Effector memory CD8-positive, alpha-beta T cell (primary cell): ENCODE results near the gene POU5F1.

Experiments
- ATAC-seq: fragments of 150-1000 bp; cut with Tn5 transposase; replicated peaks from 2 replicates; pipeline ENCODE4 v1.10.0; 2021; ENCODE audit warnings: mild to moderate bottlenecking, moderate library complexity
- DNase-seq, 3 experiments: peaks; one replicate each; pipeline ENCODE4 v3.0.0; 2021
- H3K27ac Mint-ChIP-seq, 2 donors: one replicate each; pipeline ENCODE4 v1.8.0; 2022; ENCODE audit warnings: mild to moderate bottlenecking in 2 of 2, mixed read lengths in 2 of 2, moderate library complexity in 2 of 2
- H3K27me3 Mint-ChIP-seq, 2 donors: one replicate each; pipeline ENCODE4 v1.8.0; 2022; ENCODE audit warnings: mixed read lengths in 2 of 2
- H3K36me3 Mint-ChIP-seq: one replicate; pipeline ENCODE4 v1.8.0; 2022; ENCODE audit warnings: mild to moderate bottlenecking, moderate library complexity, mixed read lengths; ENCODE audit not compliant: insufficient read depth
- H3K4me1 Mint-ChIP-seq, 2 donors: one replicate each; pipeline ENCODE4 v1.8.0; 2022; ENCODE audit warnings: low read depth in 2 of 2, mixed read lengths in 2 of 2
- H3K4me3 Mint-ChIP-seq, 2 donors: one replicate each; pipeline ENCODE4 v1.8.0; 2022; ENCODE audit warnings: mild to moderate bottlenecking in 2 of 2, mixed read lengths in 2 of 2, moderate library complexity in 2 of 2
- H3K9me3 Mint-ChIP-seq, 2 donors: one replicate each; pipeline ENCODE4 v1.8.0; 2022; ENCODE audit warnings: mixed read lengths in 2 of 2

Gene POU5F1

DNA sequence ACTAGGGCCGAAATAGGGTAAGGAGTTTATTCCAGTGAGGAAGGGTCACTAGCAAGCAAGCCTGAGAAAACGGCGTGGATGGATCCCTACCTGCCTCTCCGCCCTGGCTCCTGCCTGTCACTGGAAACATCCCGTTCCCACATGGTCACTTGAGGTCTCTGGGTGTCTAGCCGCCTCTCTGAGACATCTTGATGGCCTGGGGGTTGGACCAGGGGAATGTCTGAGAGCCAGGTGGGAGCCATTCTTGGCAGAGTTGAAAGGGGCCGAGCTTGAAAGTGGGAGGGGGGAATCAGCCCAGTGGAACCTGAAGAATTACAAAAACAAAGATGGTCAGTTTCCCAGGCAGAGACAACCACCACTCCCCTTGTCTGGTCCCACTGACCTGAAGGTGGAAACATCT lies 13.8 kb downstream of the POU5F1 start:
- H3K36me3 Mint-ChIP-seq = peaks cover 13% of the 10 kb centered on the region
- H3K27me3 Mint-ChIP-seq = no peaks in the 10 kb centered on the region
- H3K4me3 Mint-ChIP-seq = peak overlapping the region in 1 of 2 donors; percentile 84
- ATAC-seq (no peak), DNase-seq (no peak)
- no peak overlapping the region for H3K27ac Mint-ChIP-seq
- peaks cover 15 to 27% of the 10 kb centered on the region in 2 donors for H3K4me1 Mint-ChIP-seq
- no peaks in the 10 kb centered on the region for H3K9me3 Mint-ChIP-seq

DNA sequence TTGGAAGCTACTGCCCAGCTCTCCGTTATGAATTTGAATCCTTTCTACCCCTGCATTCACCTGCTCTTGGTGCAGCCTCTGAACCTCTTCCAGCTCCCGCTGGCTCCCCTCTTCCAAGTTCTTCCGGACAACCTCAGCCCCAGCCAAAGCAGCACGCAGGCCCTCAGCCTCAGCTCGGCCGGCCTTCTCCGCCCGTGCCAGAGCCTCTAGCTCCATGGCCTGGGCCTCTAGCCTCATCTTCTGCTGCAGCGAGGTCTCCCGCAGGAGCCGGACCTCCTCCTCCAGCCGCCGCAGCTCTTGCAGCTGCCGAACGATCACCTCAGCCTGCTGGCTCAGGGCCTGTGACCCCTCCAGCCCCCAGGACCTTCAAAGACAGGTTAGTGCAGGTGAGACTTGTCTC lies 16.0 kb downstream of the POU5F1 start:
- peaks cover 13 to 20% of the 10 kb centered on the region in 2 donors for H3K4me1 Mint-ChIP-seq

DNA sequence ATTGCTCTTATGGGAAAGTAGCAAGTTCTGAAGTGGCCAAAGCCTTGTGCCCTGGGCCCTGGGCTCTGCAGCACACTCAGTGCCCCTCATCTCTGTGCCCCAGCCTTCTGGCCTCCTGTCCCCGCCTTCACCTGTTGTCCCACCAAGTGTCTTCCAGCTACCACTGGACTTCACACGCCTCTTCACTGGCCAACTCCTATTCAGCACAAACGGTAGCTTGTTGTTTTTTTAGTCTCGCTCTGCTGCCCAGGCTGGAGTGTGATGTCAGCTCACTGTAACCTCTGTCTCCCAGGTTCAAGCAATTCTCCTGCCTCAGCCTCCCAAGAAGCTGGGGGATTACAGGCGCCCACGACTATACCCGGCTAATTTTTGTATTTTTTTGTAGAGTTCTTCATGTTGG lies 17.7 kb downstream of the POU5F1 start:
- Mint-ChIP-seq H3K27ac (no peak overlapping the region), H3K4me1 (peaks cover 4 to 8% of the 10 kb centered on the region in 2 donors), H3K4me3 (no peak overlapping the region), H3K27me3 (no peaks in the 10 kb centered on the region), H3K9me3 (no peaks in the 10 kb centered on the region), H3K36me3 (peaks cover 7% of the 10 kb centered on the region)
- ATAC-seq (no peak), DNase-seq (no peak)

More for the DNA sequence above, 16.0 kb downstream of the POU5F1 start:
- peaks cover 16% of the 10 kb centered on the region for H3K36me3 Mint-ChIP-seq
- H3K4me3 Mint-ChIP-seq = no peak overlapping the region
- no peaks in the 10 kb centered on the region for H3K27me3 Mint-ChIP-seq
- no peak overlapping the region for H3K27ac Mint-ChIP-seq
- H3K9me3 Mint-ChIP-seq = no peaks in the 10 kb centered on the region
- ATAC-seq (no peak), DNase-seq (no peak)

DNA sequence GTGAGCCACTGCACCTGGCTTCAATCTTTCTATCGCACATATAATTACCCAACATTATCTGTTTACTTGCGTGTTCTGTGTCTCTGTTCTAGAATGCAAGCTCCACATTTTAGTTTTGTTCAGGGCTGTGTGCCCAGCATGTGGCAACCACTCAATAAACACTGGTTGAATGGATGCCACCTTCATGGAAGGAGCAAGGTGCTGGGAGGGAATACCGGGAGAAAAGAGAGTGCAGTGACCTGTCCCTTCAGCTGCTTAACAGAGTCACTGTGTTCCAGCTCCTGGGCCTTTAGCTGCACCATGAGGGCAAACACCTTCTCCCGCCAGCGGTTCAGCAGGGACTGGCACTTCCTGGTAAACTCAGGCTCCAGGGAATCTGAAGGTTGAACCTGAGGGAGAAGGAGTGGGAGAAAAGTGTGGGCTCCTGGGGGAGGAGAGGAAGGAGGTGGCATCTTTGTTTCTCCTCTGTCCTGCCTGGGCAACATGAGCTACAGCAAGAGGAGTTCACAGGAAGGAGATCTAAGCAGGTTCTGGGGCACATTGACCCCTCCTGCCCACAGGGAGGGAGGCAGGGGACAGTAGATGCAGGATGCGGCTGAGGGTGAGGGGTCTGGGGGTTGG lies 20.5 kb downstream of the POU5F1 start:
- Mint-ChIP-seq H3K27ac (no peak overlapping the region), H3K4me1 (no peaks in the 10 kb centered on the region), H3K36me3 (peaks cover 7% of the 10 kb centered on the region), H3K4me3 (no peak overlapping the region), H3K27me3 (no peaks in the 10 kb centered on the region), H3K9me3 (no peaks in the 10 kb centered on the region)
- DNase-seq (no peak), ATAC-seq (no peak)

- ATAC-seq = no peak
- Mint-ChIP-seq H3K27ac (no peak overlapping the region), H3K4me1 (no peaks in the 10 kb centered on the region), H3K27me3 (no peaks in the 10 kb centered on the region), H3K36me3 (peaks cover 6% of the 10 kb centered on the region), H3K4me3 (no peak overlapping the region), H3K9me3 (no peaks in the 10 kb centered on the region)
- DNase-seq = no peak
Measured at GRCh38 chr6:31145386-31145785, 25.1 kb downstream of the POU5F1 start.

GRCh38 chr6:31144970-31145340 lies 25.5 kb downstream of the POU5F1 start:
- Mint-ChIP-seq H3K27ac (no peak overlapping the region), H3K27me3 (no peaks in the 10 kb centered on the region)
- no peak for ATAC-seq

GRCh38 chr6:31144296-31144969 lies 26.0 kb downstream of the POU5F1 start:
- no peak overlapping the region for H3K4me3 Mint-ChIP-seq
- no peaks in the 10 kb centered on the region for H3K4me1 Mint-ChIP-seq
- no peak for ATAC-seq
- H3K9me3 Mint-ChIP-seq = no peaks in the 10 kb centered on the region
- no peaks in the 10 kb centered on the region for H3K27me3 Mint-ChIP-seq
- H3K36me3 Mint-ChIP-seq = peaks cover 2% of the 10 kb centered on the region
- no peak for DNase-seq
- no peak overlapping the region for H3K27ac Mint-ChIP-seq

More at GRCh38 chr6:31144970-31145340, 25.5 kb downstream of the POU5F1 start:
- DNase-seq = no peak
- no peaks in the 10 kb centered on the region for H3K9me3 Mint-ChIP-seq
- H3K4me3 Mint-ChIP-seq = no peak overlapping the region
- peaks cover 4% of the 10 kb centered on the region for H3K36me3 Mint-ChIP-seq
- H3K4me1 Mint-ChIP-seq = no peaks in the 10 kb centered on the region

GRCh38 chr6:31143148-31143547 lies 27.3 kb downstream of the POU5F1 start:
- no peaks in the 10 kb centered on the region for H3K9me3 Mint-ChIP-seq
- peaks cover 2% of the 10 kb centered on the region for H3K36me3 Mint-ChIP-seq
- peak overlapping the region; percentile 32 to 54 for H3K27ac Mint-ChIP-seq

DNA sequence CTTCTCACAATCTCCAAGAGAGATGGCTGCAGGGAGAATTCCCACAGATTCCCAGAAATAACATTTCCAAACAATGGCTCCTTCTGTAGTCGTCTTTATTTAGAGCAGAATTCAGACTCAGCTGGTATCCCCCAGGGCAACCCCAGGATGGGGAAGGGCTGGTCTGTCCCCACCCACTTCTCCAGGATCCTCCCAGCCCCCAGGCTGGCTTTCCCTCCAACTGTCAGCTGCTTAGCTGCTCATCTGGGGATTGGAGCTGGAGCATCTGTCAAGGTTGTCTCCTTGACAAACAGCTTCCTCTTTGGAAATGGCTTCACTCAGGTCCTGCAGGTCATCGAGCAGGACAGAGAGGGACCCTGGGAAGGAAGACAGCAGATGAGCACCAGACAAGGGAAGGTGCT lies 28.1 kb downstream of the POU5F1 start:
- no peak for ATAC-seq
- Mint-ChIP-seq H3K4me3 (no peak overlapping the region), H3K4me1 (peaks cover 4 to 6% of the 10 kb centered on the region in 2 donors), H3K27me3 (peaks cover 0 to 6% of the 10 kb centered on the region in 2 donors), H3K36me3 (peaks cover 2% of the 10 kb centered on the region), H3K9me3 (no peaks in the 10 kb centered on the region), H3K27ac (no peak overlapping the region)
- no peak for DNase-seq

More at GRCh38 chr6:31143148-31143547, 27.3 kb downstream of the POU5F1 start:
- H3K4me1 Mint-ChIP-seq = no peaks in the 10 kb centered on the region
- H3K27me3 Mint-ChIP-seq = no peaks in the 10 kb centered on the region
- no peak overlapping the region for H3K4me3 Mint-ChIP-seq
- DNase-seq = no peak
- ATAC-seq = no peak

DNA sequence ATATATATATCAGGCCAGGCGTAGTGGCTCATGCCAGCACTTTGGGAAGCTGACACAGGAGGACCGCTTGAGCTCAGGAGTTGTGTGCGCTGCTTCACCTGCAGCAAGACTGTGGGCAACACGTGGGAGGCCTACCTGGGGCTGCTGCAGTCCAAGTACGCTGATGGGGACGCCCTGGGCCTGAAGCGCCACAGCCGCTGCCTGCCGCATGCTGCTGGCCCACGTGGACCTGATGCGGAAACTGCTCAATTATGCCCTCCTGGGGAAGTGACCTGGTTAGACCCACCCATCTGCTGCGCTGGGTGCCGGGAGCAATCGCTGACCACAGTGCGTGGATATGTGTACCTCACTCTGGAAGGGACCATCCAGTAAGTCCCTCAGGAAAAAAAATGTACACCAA lies 29.8 kb downstream of the POU5F1 start:
- Mint-ChIP-seq H3K4me1 (peaks cover 4 to 7% of the 10 kb centered on the region in 2 donors), H3K9me3 (no peaks in the 10 kb centered on the region), H3K27ac (no peak overlapping the region), H3K4me3 (no peak overlapping the region), H3K36me3 (peaks cover 2% of the 10 kb centered on the region), H3K27me3 (peaks cover 0 to 9% of the 10 kb centered on the region in 2 donors)
- DNase-seq = no peak
- ATAC-seq = no peak

DNA sequence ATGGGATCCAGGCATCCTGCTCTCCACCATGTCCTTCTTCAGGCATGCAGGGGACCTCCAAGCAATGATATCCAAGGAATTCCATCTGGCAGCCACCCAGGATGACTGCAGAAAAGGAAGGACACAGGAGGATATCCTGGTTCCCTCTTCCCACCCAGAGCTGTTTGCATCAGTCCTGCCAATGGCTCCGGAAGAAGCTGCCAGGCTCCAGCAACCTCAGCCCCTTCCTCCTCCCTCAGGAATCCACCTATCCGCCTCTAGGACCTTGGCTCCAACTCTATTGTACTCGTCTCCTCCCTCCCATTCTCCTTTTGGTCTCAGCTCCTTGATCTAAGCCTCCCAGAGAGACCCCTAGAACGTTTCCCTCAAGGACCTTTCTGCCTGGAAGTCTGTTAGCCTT lies 30.9 kb downstream of the POU5F1 start:
- peaks cover 0 to 9% of the 10 kb centered on the region in 2 donors for H3K27me3 Mint-ChIP-seq
- no peaks in the 10 kb centered on the region for H3K36me3 Mint-ChIP-seq
- no peak overlapping the region for H3K4me3 Mint-ChIP-seq
- H3K4me1 Mint-ChIP-seq = peaks cover 4 to 7% of the 10 kb centered on the region in 2 donors
- DNase-seq = no peak
- H3K9me3 Mint-ChIP-seq = no peaks in the 10 kb centered on the region
- ATAC-seq = no peak
- no peak overlapping the region for H3K27ac Mint-ChIP-seq

- H3K27ac Mint-ChIP-seq = no peak within 1 kb of the TSS
- H3K4me3 Mint-ChIP-seq = peak within 1 kb of the TSS; percentile 56 to 76
Measured at GRCh38 chr6:31138982-31139381, 31.5 kb downstream of the POU5F1 start, which contains the start of gene PSORS1C2. PSORS1C2 (minus strand) TSS chr6:31139066; CDS start chr6:31139026, 40 bp downstream.

GRCh38 chr6:31135710-31136109 lies 34.8 kb downstream of the POU5F1 start:
- Mint-ChIP-seq H3K27me3 (peaks cover 0 to 9% of the 10 kb centered on the region in 2 donors), H3K36me3 (no peaks in the 10 kb centered on the region), H3K4me3 (no peak overlapping the region), H3K9me3 (no peaks in the 10 kb centered on the region), H3K27ac (no peak overlapping the region), H3K4me1 (peaks cover 4 to 7% of the 10 kb centered on the region in 2 donors)
- DNase-seq (no peak), ATAC-seq (no peak)

More at GRCh38 chr6:31138982-31139381, 31.5 kb downstream of the POU5F1 start, which contains the start of gene PSORS1C2:
- Mint-ChIP-seq H3K36me3 (no peaks in the 10 kb centered on the region), H3K9me3 (no peaks in the 10 kb centered on the region), H3K27me3 (peaks cover 0 to 9% of the 10 kb centered on the region in 2 donors), H3K4me1 (peaks cover 4 to 7% of the 10 kb centered on the region in 2 donors)
- ATAC-seq (no peak), DNase-seq (no peak)

DNA sequence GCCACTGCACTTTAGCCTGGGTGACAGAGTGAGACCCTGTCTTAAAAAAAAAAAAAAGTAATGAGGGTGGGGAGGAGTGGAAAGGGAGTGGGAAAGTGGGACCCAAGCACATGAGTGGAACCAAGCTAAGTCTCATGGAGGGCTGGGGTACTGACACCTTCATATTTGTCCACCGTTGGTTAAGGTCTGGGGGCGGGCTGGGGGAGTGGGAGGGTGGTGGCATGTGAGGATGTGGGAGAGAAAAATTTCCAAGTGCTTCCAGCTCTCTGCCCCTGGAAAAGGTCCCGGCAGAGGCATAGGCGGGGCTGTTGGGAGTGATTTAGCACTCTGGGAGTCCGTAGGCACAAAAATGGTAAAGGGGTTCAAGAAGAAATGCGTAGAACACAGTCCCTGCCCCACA lies 37.7 kb downstream of the POU5F1 start:
- DNase-seq (no peak), ATAC-seq (no peak)
- peaks cover 9 to 11% of the 10 kb centered on the region in 2 donors for H3K4me1 Mint-ChIP-seq
- H3K9me3 Mint-ChIP-seq = no peaks in the 10 kb centered on the region
- H3K27me3 Mint-ChIP-seq = peaks cover 5 to 27% of the 10 kb centered on the region in 2 donors
- H3K27ac Mint-ChIP-seq = no peak overlapping the region
- H3K4me3 Mint-ChIP-seq = no peak overlapping the region
- H3K36me3 Mint-ChIP-seq = no peaks in the 10 kb centered on the region
